Breast epithelium (tissue), 3 donors: Measurements from ENCODE around the gene RASAL3.

Experiments
- POLR2A ChIP-seq: fragments of 450-650 bp; IDR thresholded peaks from one replicate; pipeline ENCODE4 v1.6.1; 2016; ENCODE audit warnings: antibody characterized with exemption, mild to moderate bottlenecking, moderate library complexity
- POLR2AphosphoS5 ChIP-seq, 3 donors: sonication (generic); formaldehyde crosslinking; IDR thresholded peaks; one replicate each; pipeline ENCODE4 v1.6.1; 2017; ENCODE audit warnings: antibody characterized with exemption in 3 of 3
- TF ChIP-seq, protein P1 (sequence below), 3 donors: fragments of 450-650 bp; IDR thresholded peaks; one replicate each; pipeline ENCODE4 v1.5.1; 2016 to 2017; ENCODE audit warnings: antibody characterized with exemption in 3 of 3, mild to moderate bottlenecking in 3 of 3, moderate library complexity in 3 of 3

DNA sequence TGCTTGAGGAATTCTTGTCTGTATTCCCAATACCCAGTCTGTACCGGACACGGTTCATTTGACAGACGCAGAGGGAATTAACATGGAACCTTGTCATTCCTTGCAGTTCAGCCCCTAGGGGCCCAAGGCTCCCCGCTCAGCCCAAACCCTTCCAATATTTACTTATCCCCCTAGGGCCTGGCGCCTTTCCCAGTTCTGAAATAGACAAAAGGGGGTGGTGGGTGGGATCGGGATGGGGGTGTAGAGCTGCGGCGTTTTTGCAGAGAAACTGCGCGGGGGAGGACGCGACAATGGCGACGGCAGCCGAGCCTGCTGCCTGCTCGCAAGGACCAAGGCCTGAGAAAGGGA lies 46.1 kb downstream of the RASAL3 start:
- TF ChIP-seq, protein P1, sequence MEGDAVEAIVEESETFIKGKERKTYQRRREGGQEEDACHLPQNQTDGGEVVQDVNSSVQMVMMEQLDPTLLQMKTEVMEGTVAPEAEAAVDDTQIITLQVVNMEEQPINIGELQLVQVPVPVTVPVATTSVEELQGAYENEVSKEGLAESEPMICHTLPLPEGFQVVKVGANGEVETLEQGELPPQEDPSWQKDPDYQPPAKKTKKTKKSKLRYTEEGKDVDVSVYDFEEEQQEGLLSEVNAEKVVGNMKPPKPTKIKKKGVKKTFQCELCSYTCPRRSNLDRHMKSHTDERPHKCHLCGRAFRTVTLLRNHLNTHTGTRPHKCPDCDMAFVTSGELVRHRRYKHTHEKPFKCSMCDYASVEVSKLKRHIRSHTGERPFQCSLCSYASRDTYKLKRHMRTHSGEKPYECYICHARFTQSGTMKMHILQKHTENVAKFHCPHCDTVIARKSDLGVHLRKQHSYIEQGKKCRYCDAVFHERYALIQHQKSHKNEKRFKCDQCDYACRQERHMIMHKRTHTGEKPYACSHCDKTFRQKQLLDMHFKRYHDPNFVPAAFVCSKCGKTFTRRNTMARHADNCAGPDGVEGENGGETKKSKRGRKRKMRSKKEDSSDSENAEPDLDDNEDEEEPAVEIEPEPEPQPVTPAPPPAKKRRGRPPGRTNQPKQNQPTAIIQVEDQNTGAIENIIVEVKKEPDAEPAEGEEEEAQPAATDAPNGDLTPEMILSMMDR (IDR thresholded peaks at IDR 0.05): no peak
- TF ChIP-seq POLR2AphosphoS5 (IDR thresholded peaks at IDR 0.05) (no peak), POLR2A (no peak)
